ENCODE measurements around the gene SHB.

GRCh38 chr9:38063363-38063707, 5.7 kb downstream of the SHB start:
- TF ChIP-seq ETV6 (CRISPR knock-in tag; IDR thresholded peaks at IDR 0.05) (no peak), NR3C1 (CRISPR knock-in tag; conservative IDR thresholded peaks at IDR 0.05; ENCODE audit: low read depth) (no peak), CTCF (IDR thresholded peaks at IDR 0.05) (no peak), ZNF232 (CRISPR knock-in tag; IDR thresholded peaks at IDR 0.05) (no peak), SP1 (CRISPR knock-in tag; conservative IDR thresholded peaks at IDR 0.05) (no peak), ZNF671 (CRISPR knock-in tag; IDR thresholded peaks at IDR 0.05) (no peak), ATF3 (CRISPR knock-in tag; conservative IDR thresholded peaks at IDR 0.05) (no peak), FOXP4 (CRISPR knock-in tag; IDR thresholded peaks at IDR 0.05) (no peak), ZNF263 (CRISPR knock-in tag; IDR thresholded peaks at IDR 0.05; ENCODE audit: low read depth) (no peak), ATF2 (CRISPR knock-in tag; IDR thresholded peaks at IDR 0.05; ENCODE audit: borderline replicate concordance, low read depth) (no peak), TCF7 (CRISPR knock-in tag; IDR thresholded peaks at IDR 0.05; ENCODE audit: low read depth) (no peak), FOXK1 (CRISPR knock-in tag; IDR thresholded peaks at IDR 0.05) (no peak), ZNF138 (CRISPR knock-in tag; conservative IDR thresholded peaks at IDR 0.05) (no peak), MAX (CRISPR knock-in tag; IDR thresholded peaks at IDR 0.05) (no peak)

All from WTC11 (cell line).